Ascending aorta (tissue), 2 donors: ENCODE results near the gene XPO4. TPM values are rescaled to one million over a fixed set of nuclear protein-coding genes. Genes with fewer than 3 reads are reported as not detected.

ENCODE experiments used
- DNase-seq, 2 donors: peaks; one replicate each; pipeline ENCODE4 v3.0.0-alpha.2; 2019; ENCODE audit warnings: low spot score in 2 of 2
- H3K27ac ChIP-seq, 2 donors: fragments of 200-600 bp; sonication (generic); one replicate each; pipeline ENCODE4 v1.5.1; 2016 to 2017; ENCODE audit warnings: mild to moderate bottlenecking in 1 of 2
- H3K27me3 ChIP-seq: fragments of 200-600 bp; sonication (generic); one replicate; pipeline ENCODE4 v1.5.1; 2017
- H3K36me3 ChIP-seq, 2 donors: fragments of 200-600 bp; sonication (generic); one replicate each; pipeline ENCODE4 v1.5.1; 2016
- H3K4me1 ChIP-seq, 2 donors: fragments of 200-600 bp; sonication (generic); one replicate each; pipeline ENCODE4 v1.5.1; 2016 to 2017; ENCODE audit warnings: mild to moderate bottlenecking in 1 of 2
- H3K4me3 ChIP-seq, 2 donors: fragments of 200-600 bp; sonication (generic); one replicate each; pipeline ENCODE4 v1.5.1; 2016 to 2017; ENCODE audit warnings: mild to moderate bottlenecking in 1 of 2
- H3K9me3 ChIP-seq, 2 donors: fragments of 200-600 bp; sonication (generic); one replicate each; pipeline ENCODE4 v1.5.1; 2016
- CTCF ChIP-seq, 3 experiments: fragments of 200-600 bp in 2 of 3; fragments of 450-650 bp in 1 of 3; sonication (generic) in 2 of 3; IDR thresholded peaks; one replicate each; pipeline ENCODE4 v1.5.1; 2016 to 2019; ENCODE audit warnings: antibody characterized with exemption in 3 of 3, mild to moderate bottlenecking in 1 of 3, moderate library complexity in 1 of 3
- intact Hi-C: fragments of 100-400 bp; cut with DNase I; formaldehyde crosslinking; loops from one replicate; pipeline ENCODE4 v1.15.1; 2023
- total RNA-seq: library from RNA; depleted of rRNA; stranded (reverse); fragments of >200 nt; gene quantifications from one replicate; pipeline ENCODE4 v1.1.0, GENCODE V29; 2016

Gene XPO4
- total RNA-seq, 1 donor from 2014 or later, result 5.1 TPM

DNA sequence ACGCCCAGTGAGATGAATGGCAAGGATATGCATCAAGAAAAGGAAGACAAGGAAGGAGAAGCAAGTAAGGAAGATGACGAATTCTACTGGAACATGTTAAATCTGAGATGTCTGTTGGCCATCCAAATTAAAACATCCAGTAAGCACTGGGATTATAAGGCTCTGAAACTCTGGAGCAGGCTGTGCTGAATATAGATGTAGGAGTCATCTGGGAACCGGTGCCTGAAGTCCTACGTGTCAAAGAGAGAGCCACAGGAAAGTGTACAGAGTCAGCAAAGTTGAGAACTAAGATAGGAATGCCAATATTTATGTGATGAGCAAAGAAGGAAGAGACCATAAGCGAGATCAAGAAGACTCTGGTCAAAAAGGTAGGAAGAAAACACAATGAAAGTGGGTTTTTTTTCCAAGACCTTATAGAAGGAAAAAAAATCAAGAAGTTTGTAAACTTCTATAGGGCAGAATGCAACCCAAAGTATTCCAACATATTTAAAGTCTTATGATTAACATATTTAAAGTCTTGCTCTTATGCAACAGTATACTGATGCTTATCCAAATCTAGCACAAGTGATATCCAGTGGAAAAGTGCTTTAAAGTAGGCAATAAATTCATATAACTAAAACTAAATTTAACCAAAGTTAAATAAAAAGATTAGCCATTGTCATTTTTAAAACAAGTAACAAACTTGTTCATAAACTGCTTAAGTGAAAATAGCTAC is 77.6 kb downstream of the XPO4 start:
- peaks cover 4 to 16% of the 10 kb centered on the region in 2 donors for H3K4me1 ChIP-seq
- no peak overlapping the region for H3K4me3 ChIP-seq
- TF ChIP-seq CTCF (IDR thresholded peaks at IDR 0.05), result no peak
- no peaks in the 10 kb centered on the region for H3K27me3 ChIP-seq
- intact Hi-C loops, result loop anchor here (5.0 kb wide), 1 partner anchor 328 kb away; no protein-coding TSS in a partner anchor
- H3K27ac ChIP-seq, result peak overlapping the region; percentile 27 to 42
- no peaks in the 10 kb centered on the region for H3K9me3 ChIP-seq
- no peak for DNase-seq
- H3K36me3 ChIP-seq, result no peaks in the 10 kb centered on the region

GRCh38 chr13:20823071-20823470 is 79.5 kb downstream of the XPO4 start:
- Histone ChIP-seq H3K27me3 (no peaks in the 10 kb centered on the region), H3K4me3 (no peak overlapping the region), H3K4me1 (peaks cover 1 to 11% of the 10 kb centered on the region in 2 donors), H3K9me3 (no peaks in the 10 kb centered on the region), H3K27ac (peak overlapping the region; percentile 21 to 55), H3K36me3 (no peaks in the 10 kb centered on the region)
- TF ChIP-seq CTCF (IDR thresholded peaks at IDR 0.05), result no peak
- DNase-seq, result no peak
- intact Hi-C loops, result no loop called here

DNA sequence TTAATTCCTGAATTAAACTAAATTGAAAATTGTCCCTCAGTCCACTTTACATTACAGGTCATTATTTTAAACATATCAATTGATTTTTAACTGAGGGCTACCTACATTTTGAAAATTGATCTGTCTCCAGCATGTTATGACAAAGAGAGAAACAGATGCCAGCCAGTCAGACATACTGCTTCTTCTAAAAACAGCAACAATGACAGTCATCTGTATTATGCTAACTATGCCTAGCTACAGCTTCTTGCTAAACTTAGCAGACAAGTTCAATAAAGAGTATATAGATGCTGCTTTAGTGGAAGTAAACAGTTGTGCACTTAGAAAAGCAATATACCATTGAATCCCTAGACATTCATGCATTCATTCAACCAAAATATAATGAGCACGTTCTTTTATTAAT is 80.1 kb downstream of the XPO4 start:
- H3K36me3 ChIP-seq, result no peaks in the 10 kb centered on the region
- no peaks in the 10 kb centered on the region for H3K27me3 ChIP-seq
- H3K4me1 ChIP-seq, result peaks cover 0 to 10% of the 10 kb centered on the region in 2 donors
- intact Hi-C loops, result no loop called here
- no peak overlapping the region for H3K4me3 ChIP-seq
- no peaks in the 10 kb centered on the region for H3K9me3 ChIP-seq
- no peak for DNase-seq
- TF ChIP-seq CTCF (IDR thresholded peaks at IDR 0.05), result no peak
- H3K27ac ChIP-seq, result no peak overlapping the region

DNA sequence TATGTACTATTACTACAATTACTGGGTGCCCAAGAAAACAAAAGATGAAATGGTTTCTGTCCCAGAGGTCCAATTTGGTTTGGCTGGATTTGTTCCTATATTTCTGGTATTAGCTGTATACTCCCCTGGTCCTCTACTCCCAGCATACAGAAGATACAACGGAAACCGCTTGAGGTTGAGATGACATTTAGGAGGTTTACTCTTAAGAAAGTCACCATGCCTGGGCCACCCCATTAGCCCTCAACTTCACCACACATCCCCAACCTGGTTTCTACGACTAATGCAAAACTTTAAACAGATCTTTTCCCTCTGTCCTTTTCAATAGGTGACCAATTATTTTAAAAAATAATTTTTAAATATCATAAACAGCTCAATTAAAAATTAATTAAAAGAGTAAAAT is 82.8 kb downstream of the XPO4 start:
- intact Hi-C loops, result loop anchor here (10.0 kb wide), 1 partner anchor 245 kb away; the partner anchor contains the start of gene LATS2
- TF ChIP-seq CTCF (IDR thresholded peaks at IDR 0.05), result no peak
- H3K27ac ChIP-seq, result no peak overlapping the region

DNA sequence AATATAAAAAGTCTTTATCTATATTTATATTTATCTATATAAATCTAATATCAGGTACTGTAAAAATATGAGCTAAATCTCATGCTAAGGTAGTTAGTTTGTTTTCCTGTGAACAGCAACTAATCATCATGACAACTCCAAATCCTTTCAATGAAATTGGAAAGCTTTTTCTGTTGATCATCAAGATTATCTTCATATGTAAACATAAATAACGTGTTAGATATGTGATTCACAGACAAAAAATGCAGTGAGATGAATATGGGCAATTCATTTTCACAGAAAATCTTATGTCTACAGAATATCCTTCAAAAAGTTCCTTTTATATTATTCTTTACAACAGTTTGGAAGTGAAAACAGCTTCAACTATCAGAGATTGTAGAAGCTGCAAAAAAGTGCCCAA is 87.1 kb downstream of the XPO4 start:
- intact Hi-C loops, result loop anchor here (10.0 kb wide), 1 partner anchor 249 kb away; the partner anchor contains the start of gene LATS2
- no peak for TF ChIP-seq CTCF (IDR thresholded peaks at IDR 0.05)
- Histone ChIP-seq H3K36me3 (no peaks in the 10 kb centered on the region), H3K4me1 (peaks cover 0 to 24% of the 10 kb centered on the region in 2 donors), H3K27ac (peak overlapping the region; percentile 82 to 87), H3K27me3 (no peaks in the 10 kb centered on the region), H3K9me3 (no peaks in the 10 kb centered on the region), H3K4me3 (no peak overlapping the region)
- DNase-seq, result no peak

More for the DNA sequence above, 82.8 kb downstream of the XPO4 start:
- no peaks in the 10 kb centered on the region for H3K27me3 ChIP-seq
- no peaks in the 10 kb centered on the region for H3K36me3 ChIP-seq
- no peak for DNase-seq
- no peaks in the 10 kb centered on the region for H3K9me3 ChIP-seq
- peaks cover 0 to 18% of the 10 kb centered on the region in 2 donors for H3K4me1 ChIP-seq
- no peak overlapping the region for H3K4me3 ChIP-seq
